Gastrocnemius medialis (tissue), 4 donors: ENCODE results near the gene MOB3C. TPM values are rescaled to one million over a fixed set of nuclear protein-coding genes. Genes with fewer than 3 reads are reported as not detected.

Source experiments
- ATAC-seq, 2 donors: fragments of 150-250 bp; one replicate each; pipeline ENCODE4 v1.9.1; 2016
- DNase-seq, 2 donors: peaks; one replicate each; pipeline ENCODE4 v3.0.0-alpha.2; 2019
- H3K27ac ChIP-seq, 4 donors: fragments of 200-600 bp; sonication (generic); 1 replicate in 1 of 4; 2 replicates in 3 of 4; pipeline ENCODE4 v1.5.1; 2016 to 2018; ENCODE audit warnings: mild to moderate bottlenecking in 2 of 4, moderate library complexity in 1 of 4
- H3K27me3 ChIP-seq, 3 donors: fragments of 200-600 bp; sonication (generic) in 2 of 3; 1 replicate in 1 of 3; 2 replicates in 2 of 3; pipeline versions ENCODE4 v1.5.1 to v1.6.0; 2016 to 2019; ENCODE audit warnings: mild to moderate bottlenecking in 1 of 3, moderate library complexity in 1 of 3
- H3K36me3 ChIP-seq, 2 donors: fragments of 200-600 bp; sonication (generic) in 1 of 2; one replicate each; pipeline ENCODE4 v1.5.1; 2017 to 2018
- H3K4me1 ChIP-seq, 2 donors: fragments of 200-600 bp; sonication (generic) in 1 of 2; one replicate each; pipeline ENCODE4 v1.5.1; 2016 to 2017; ENCODE audit warnings: mild to moderate bottlenecking in 2 of 2
- H3K4me3 ChIP-seq, 4 donors: fragments of 200-600 bp; sonication (generic) in 3 of 4; 1 replicate in 1 of 4; 2 replicates in 3 of 4; pipeline ENCODE4 v1.5.1; 2016 to 2019; ENCODE audit warnings: mild to moderate bottlenecking in 2 of 4
- H3K9me3 ChIP-seq, 3 donors: fragments of 200-600 bp; sonication (generic) in 2 of 3; 1 replicate in 1 of 3; 2 replicates in 2 of 3; pipeline ENCODE4 v1.5.1; 2016 to 2019
- CTCF ChIP-seq, 5 experiments: fragments of 450-650 bp in 3 of 5; fragments of 200-600 bp in 2 of 5; sonication (generic) in 2 of 5; IDR thresholded peaks in 4 of 5; conservative IDR thresholded peaks in 1 of 5; 1 replicate in 4 of 5; 2 replicates in 1 of 5; pipeline ENCODE4 v1.5.1; 2016 to 2019; ENCODE audit warnings: antibody characterized with exemption in 5 of 5, mild to moderate bottlenecking in 3 of 5, moderate library complexity in 3 of 5
- POLR2A ChIP-seq, 2 donors: fragments of 450-650 bp; IDR thresholded peaks; one replicate each; pipeline ENCODE4 v1.6.1; 2017; ENCODE audit warnings: antibody characterized with exemption in 2 of 2, mild to moderate bottlenecking in 2 of 2, moderate library complexity in 2 of 2
- in situ Hi-C, 4 donors: fragments of 200-750 bp; cut with MboI; loops; one replicate each; pipeline versions ENCODE4 v1.15.0 to v1.8.0; 2017; ENCODE audit warnings: low sequenced_read_pairs in 4 of 4
- intact Hi-C: fragments of 100-400 bp; cut with DNase I; formaldehyde crosslinking; loops from one replicate; pipeline ENCODE4 v1.15.1; 2023; ENCODE audit warnings: low total_unique reads
- total RNA-seq, 4 donors: library from RNA; depleted of rRNA; stranded (reverse); fragments of >200 nt; gene quantifications; one replicate each; pipeline versions ENCODE4 v1.1.0 to v1.2.3, GENCODE V29; 2016

The MOB3C gene
- total RNA-seq, 4 donors from 2014 or later = 11.3 to 26.5 (median 23.3) TPM

GRCh38 chr1:46647611-46648010 lies 31.0 kb upstream of the MOB3C start:
- TF ChIP-seq CTCF (IDR thresholded peaks at IDR 0.05 in 4 of 5, conservative IDR thresholded peaks at IDR 0.05 in 1 of 5) (no peak), POLR2A (IDR thresholded peaks at IDR 0.05) (no peak)
- peaks cover 0 to 59% of the 10 kb centered on the region in 2 donors for H3K36me3 ChIP-seq

GRCh38 chr1:46646844-46647243 lies 30.2 kb upstream of the MOB3C start:
- in situ Hi-C loops (no loop called here), intact Hi-C loops (no loop called here)
- Histone ChIP-seq H3K36me3 (peaks cover 0 to 58% of the 10 kb centered on the region in 2 donors), H3K4me3 (no peak overlapping the region), H3K9me3 (no peaks in the 10 kb centered on the region), H3K27me3 (no peaks in the 10 kb centered on the region), H3K4me1 (peaks cover 0 to 16% of the 10 kb centered on the region in 2 donors), H3K27ac (no peak overlapping the region)
- DNase-seq (no peak), ATAC-seq (no peak)
- TF ChIP-seq POLR2A (IDR thresholded peaks at IDR 0.05) (no peak), CTCF (IDR thresholded peaks at IDR 0.05 in 4 of 5, conservative IDR thresholded peaks at IDR 0.05 in 1 of 5) (no peak)

More at GRCh38 chr1:46647611-46648010, 31.0 kb upstream of the MOB3C start:
- Histone ChIP-seq H3K27me3 (no peaks in the 10 kb centered on the region), H3K4me3 (no peak overlapping the region), H3K4me1 (peaks cover 0 to 16% of the 10 kb centered on the region in 2 donors), H3K9me3 (no peaks in the 10 kb centered on the region), H3K27ac (no peak overlapping the region)
- no peak for ATAC-seq
- intact Hi-C loops (no loop called here), in situ Hi-C loops (no loop called here)
- DNase-seq = no peak

GRCh38 chr1:46646331-46646730 lies 29.7 kb upstream of the MOB3C start:
- ATAC-seq (no peak), DNase-seq (no peak)
- Histone ChIP-seq H3K9me3 (no peaks in the 10 kb centered on the region), H3K36me3 (peaks cover 0 to 60% of the 10 kb centered on the region in 2 donors), H3K27me3 (no peaks in the 10 kb centered on the region), H3K4me1 (peaks cover 0 to 16% of the 10 kb centered on the region in 2 donors), H3K4me3 (no peak overlapping the region), H3K27ac (no peak overlapping the region)
- intact Hi-C loops = no loop called here
- TF ChIP-seq CTCF (IDR thresholded peaks at IDR 0.05 in 4 of 5, conservative IDR thresholded peaks at IDR 0.05 in 1 of 5) (no peak), POLR2A (IDR thresholded peaks at IDR 0.05) (no peak)
- in situ Hi-C loops = no loop called here

GRCh38 chr1:46645815-46646214 lies 29.2 kb upstream of the MOB3C start:
- Histone ChIP-seq H3K4me3 (no peak overlapping the region), H3K27ac (no peak overlapping the region), H3K36me3 (peaks cover 0 to 60% of the 10 kb centered on the region in 2 donors), H3K27me3 (no peaks in the 10 kb centered on the region), H3K4me1 (peaks cover 0 to 16% of the 10 kb centered on the region in 2 donors), H3K9me3 (no peaks in the 10 kb centered on the region)
- ATAC-seq (no peak), DNase-seq (no peak)
- intact Hi-C loops (no loop called here), in situ Hi-C loops (no loop called here)
- TF ChIP-seq POLR2A (IDR thresholded peaks at IDR 0.05) (no peak), CTCF (IDR thresholded peaks at IDR 0.05 in 4 of 5, conservative IDR thresholded peaks at IDR 0.05 in 1 of 5) (no peak)

GRCh38 chr1:46643368-46643775 lies 26.8 kb upstream of the MOB3C start:
- intact Hi-C loops (no loop called here), in situ Hi-C loops (no loop called here)
- Histone ChIP-seq H3K27me3 (no peaks in the 10 kb centered on the region), H3K4me1 (peaks cover 0 to 16% of the 10 kb centered on the region in 2 donors), H3K27ac (peak overlapping the region in 1 of 4 donors; percentile 8), H3K36me3 (peaks cover 0 to 38% of the 10 kb centered on the region in 2 donors), H3K9me3 (no peaks in the 10 kb centered on the region), H3K4me3 (no peak overlapping the region)
- no peak for ATAC-seq
- no peak for TF ChIP-seq CTCF (IDR thresholded peaks at IDR 0.05 in 4 of 5, conservative IDR thresholded peaks at IDR 0.05 in 1 of 5)
- no peak for TF ChIP-seq POLR2A (IDR thresholded peaks at IDR 0.05)
- no peak for DNase-seq
